AG04449 (cell line): Measurements from ENCODE around the gene CADPS.

Experiments used
- CTCF ChIA-PET: fragments of 350-600 bp; formaldehyde crosslinking; extraction: SDS; loops from one replicate; lab custom pipeline; 2021; ENCODE audit warnings: antibody characterized with exemption; lab: Yijun Ruan, JAX
- POLR2A ChIA-PET: fragments of 400-600, 350-600 bp; formaldehyde crosslinking; extraction: SDS; loops from one replicate; lab custom pipeline; 2020; ENCODE audit warnings: antibody characterized with exemption, inconsistent platforms; lab: Yijun Ruan, JAX
- DNase-seq: peaks from one replicate; pipeline ENCODE4 v3.0.0-alpha.2; 2010; ENCODE audit warnings: low read depth, low spot score
- H3K4me3 ChIP-seq: 2 replicates; pipeline ENCODE4 v1.5.1; 2011; ENCODE audit warnings: low read depth, mild to moderate bottlenecking, control low read depth, low read length
- TF ChIP-seq, protein P1 (sequence below): IDR thresholded peaks from one replicate; pipeline ENCODE4 v1.5.1; 2011; ENCODE audit warnings: mild to moderate bottlenecking, moderate library complexity, low read length, control low read depth, inconsistent platforms; ENCODE audit not compliant: insufficient read depth; ENCODE audit errors: missing control alignments

CADPS gene

DNA sequence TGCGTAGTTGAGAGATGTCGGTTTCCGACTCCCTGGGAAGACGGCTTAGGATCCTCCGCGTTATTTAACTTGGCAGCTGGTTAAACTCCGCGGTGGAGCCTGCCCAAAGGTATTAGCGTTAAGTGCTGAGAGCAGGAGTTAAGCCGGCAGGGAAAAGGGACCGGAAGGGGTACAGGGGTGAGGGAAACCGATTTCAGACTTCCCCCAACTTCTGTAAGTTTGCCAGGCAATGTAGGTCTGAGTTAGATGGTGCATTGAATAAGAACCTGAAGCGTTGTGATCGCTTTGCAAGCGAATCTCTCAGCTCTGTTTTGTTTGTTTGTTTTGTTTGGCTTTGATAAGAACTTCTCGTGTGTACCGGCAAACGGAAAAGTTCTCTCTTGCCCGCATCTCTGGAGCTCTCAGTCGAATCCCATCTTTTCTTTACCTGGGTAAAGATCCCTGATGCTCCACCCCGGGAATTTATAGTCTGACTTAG lies 495.9 kb downstream of the CADPS start:
- no peak overlapping the region for H3K4me3 ChIP-seq
- CTCF ChIA-PET, result no interaction called here
- TF ChIP-seq, protein P1, sequence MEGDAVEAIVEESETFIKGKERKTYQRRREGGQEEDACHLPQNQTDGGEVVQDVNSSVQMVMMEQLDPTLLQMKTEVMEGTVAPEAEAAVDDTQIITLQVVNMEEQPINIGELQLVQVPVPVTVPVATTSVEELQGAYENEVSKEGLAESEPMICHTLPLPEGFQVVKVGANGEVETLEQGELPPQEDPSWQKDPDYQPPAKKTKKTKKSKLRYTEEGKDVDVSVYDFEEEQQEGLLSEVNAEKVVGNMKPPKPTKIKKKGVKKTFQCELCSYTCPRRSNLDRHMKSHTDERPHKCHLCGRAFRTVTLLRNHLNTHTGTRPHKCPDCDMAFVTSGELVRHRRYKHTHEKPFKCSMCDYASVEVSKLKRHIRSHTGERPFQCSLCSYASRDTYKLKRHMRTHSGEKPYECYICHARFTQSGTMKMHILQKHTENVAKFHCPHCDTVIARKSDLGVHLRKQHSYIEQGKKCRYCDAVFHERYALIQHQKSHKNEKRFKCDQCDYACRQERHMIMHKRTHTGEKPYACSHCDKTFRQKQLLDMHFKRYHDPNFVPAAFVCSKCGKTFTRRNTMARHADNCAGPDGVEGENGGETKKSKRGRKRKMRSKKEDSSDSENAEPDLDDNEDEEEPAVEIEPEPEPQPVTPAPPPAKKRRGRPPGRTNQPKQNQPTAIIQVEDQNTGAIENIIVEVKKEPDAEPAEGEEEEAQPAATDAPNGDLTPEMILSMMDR, result no peak
- DNase-seq, result no peak
- POLR2A ChIA-PET, result no interaction called here

DNA sequence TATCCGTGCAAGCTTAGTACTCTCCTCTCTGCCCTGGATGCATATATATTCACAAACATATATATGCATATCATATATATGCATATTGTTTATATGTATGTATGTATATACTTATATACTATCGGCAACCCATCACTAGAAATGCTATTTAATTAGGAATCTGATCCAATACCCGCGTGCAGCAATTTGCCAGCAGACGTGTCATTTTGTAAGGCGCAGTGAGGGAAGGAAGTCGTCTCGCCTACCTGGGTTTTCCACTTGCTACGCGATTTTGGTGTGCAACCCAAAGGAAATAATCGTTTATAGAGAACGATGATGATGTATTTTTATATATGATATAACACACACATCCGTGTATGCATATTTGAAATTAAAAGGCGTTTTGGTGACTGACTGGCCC lies 496.3 kb downstream of the CADPS start:
- DNase-seq, result no peak
- TF ChIP-seq, protein P1, result no peak
- no peak overlapping the region for H3K4me3 ChIP-seq
- ChIA-PET CTCF (no interaction called here), POLR2A (no interaction called here)

- POLR2A ChIA-PET, result no interaction called here
Measured at GRCh38 chr3:62378311-62378789, 496.9 kb downstream of the CADPS start.

DNA sequence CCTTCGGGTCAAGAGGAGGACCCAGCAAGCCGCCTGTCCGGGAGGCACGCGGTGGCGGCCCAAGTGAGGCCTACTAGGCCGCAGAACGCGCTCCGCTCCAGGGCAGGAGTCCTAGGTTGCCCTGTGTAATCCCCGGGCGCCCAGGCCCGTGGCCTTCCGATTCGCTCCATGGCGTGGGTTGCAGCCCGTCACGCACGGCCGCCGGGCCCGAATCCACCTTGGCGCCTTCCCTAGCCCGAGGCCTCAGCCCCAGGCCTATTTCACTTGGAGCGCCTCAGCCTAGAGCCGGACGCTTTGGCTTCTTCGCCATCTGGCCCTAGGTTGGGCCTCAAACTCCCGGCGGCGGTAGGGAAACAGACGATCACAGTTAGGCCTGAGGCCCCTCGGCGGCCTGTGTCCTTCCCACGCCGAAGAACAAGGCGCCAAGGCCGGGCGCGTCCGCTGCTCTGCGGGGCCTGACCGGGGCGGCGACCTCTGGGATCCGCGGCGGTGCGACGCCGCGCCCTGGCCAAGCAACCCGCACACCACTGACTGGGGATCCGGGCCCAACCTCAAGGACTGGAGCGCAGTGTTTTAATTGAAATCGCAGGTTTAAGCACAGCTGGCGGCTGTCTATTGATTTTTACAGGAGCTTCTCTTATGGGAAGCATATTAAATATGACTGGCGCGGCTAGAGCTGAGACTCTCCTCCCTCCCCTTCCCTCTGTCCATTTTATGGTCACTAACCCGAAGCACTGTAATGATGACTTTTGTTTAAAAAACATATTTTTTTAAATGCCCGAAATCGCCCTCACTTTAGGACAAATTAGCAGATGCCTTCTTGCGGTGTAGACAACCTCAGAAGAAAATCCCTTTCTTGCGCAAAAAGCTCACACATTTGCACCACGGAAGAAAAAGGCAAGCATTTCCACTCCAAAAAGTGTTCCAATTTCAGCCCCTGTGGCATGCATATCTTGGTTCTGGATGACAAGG lies 498.0 kb downstream of the CADPS start:
- POLR2A ChIA-PET, result no interaction called here
- no peak for DNase-seq
- CTCF ChIA-PET, result no interaction called here
- TF ChIP-seq, protein P1, result no peak
- no peak overlapping the region for H3K4me3 ChIP-seq

More at GRCh38 chr3:62378311-62378789, 496.9 kb downstream of the CADPS start:
- CTCF ChIA-PET, result no interaction called here
- DNase-seq, result no peak
- TF ChIP-seq, protein P1, result no peak
- no peak overlapping the region for H3K4me3 ChIP-seq

GRCh38 chr3:62376454-62376720 lies 498.8 kb downstream of the CADPS start:
- no peak overlapping the region for H3K4me3 ChIP-seq
- CTCF ChIA-PET, result no interaction called here
- TF ChIP-seq, protein P1, result no peak
- POLR2A ChIA-PET, result no interaction called here
- DNase-seq, result no peak

- ChIA-PET POLR2A (no interaction called here), CTCF (no interaction called here)
Measured at GRCh38 chr3:62375655-62376453, 499.4 kb downstream of the CADPS start.

More at GRCh38 chr3:62375655-62376453, 499.4 kb downstream of the CADPS start:
- no peak overlapping the region for H3K4me3 ChIP-seq
- TF ChIP-seq, protein P1, result no peak
- no peak for DNase-seq
